ENCODE data around the gene CKAP2L.

Gene CKAP2L

GRCh38 chr2:112793449-112793978 is 29.1 kb upstream of the CKAP2L start:
- in situ Hi-C loops (cut with HindIII; ENCODE audit: low sequenced_read_pairs), result no loop called here

GRCh38 chr2:112792419-112792818 is 28.0 kb upstream of the CKAP2L start:
- in situ Hi-C loops (cut with HindIII; ENCODE audit: low sequenced_read_pairs), result no loop called here

GRCh38 chr2:112791693-112792230 is 27.4 kb upstream of the CKAP2L start:
- in situ Hi-C loops (cut with HindIII; ENCODE audit: low sequenced_read_pairs), result no loop called here

GRCh38 chr2:112791019-112791418 is 26.6 kb upstream of the CKAP2L start:
- in situ Hi-C loops (cut with HindIII; ENCODE audit: low sequenced_read_pairs), result no loop called here

DNA sequence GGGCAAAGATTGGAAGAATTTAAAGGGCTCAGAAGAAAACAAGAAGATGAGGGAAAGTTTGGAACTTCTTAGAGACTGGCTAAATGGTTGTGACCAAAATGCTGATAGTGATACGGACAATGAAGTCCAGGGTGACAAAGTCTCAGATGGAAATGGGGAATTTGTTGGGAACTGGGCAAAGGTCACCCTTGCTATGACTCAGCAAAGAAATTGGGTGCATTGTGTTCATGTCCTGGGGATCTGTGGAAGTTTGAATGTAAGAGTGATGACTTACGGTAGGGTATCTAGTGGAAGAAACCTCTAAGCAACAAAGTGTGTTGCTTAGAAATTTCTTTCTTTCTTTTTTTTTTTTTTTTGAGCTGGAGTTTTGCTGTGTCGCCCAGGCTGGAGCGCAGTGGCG is 25.9 kb upstream of the CKAP2L start:
- in situ Hi-C loops (cut with HindIII; ENCODE audit: low sequenced_read_pairs), result no loop called here

GRCh38 chr2:112789186-112789585 is 24.8 kb upstream of the CKAP2L start:
- in situ Hi-C loops (cut with HindIII; ENCODE audit: low sequenced_read_pairs), result no loop called here

DNA sequence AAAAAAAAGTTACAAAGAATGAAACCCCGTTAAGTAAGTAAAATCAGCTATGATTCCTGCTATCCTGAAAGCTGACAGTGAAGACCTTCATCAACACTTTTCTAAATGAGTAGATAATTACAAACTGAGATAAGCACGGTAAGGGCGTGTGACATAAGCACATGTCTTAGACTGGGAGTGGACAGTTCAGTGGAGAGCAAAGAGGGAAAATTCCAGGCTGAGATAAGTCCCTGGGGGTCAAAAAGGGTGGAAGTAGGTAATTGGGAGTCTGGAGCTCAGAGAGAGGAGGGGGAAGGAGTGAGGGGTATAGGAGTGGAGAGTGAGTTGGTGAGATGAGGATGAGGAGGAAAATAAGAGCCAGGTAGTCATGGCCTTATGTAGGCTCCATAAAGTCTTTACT is 24.2 kb upstream of the CKAP2L start:
- in situ Hi-C loops (cut with HindIII; ENCODE audit: low sequenced_read_pairs), result no loop called here

DNA sequence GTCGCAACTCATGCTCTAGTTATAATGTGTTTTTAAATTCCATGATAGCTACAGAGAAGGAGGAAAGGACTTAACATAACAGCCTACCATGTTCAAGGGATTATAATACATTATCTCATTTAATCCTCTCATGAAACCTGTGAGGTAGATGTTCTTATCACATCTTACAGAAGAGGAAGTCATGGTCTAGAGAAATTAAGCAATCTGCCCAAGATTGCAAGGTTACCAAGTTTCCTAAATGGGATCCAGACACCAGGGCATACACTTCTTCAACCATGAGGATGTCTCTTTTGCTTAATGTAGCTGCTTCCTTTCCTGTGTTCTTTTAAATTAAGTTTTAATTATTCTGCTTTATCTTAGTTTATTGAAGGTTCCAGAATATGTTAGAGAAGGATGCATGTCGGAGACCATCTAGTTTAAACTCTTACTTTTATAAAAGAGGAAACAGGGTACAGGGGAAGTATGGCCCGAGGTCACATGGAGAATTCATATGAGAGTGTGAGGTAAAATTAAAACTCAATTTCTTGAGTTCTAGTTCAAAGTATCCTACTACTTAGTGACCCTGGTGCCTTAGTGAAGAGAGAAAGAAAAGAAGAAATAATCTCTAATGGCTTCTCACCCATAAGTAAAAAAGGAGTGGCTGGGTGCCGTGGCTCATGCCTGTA is 23.5 kb upstream of the CKAP2L start:
- in situ Hi-C loops (cut with HindIII; ENCODE audit: low sequenced_read_pairs), result no loop called here

GRCh38 chr2:112787294-112787693 is 22.9 kb upstream of the CKAP2L start:
- in situ Hi-C loops (cut with HindIII; ENCODE audit: low sequenced_read_pairs), result no loop called here

- in situ Hi-C loops (cut with HindIII; ENCODE audit: low sequenced_read_pairs), result no loop called here
Measured at GRCh38 chr2:112784199-112785189, 20.1 kb upstream of the CKAP2L start, which contains the start of gene IL1A. TSS of gene IL1A (minus strand) at chr2:112784493. CDS start at chr2:112783770, 723 bp downstream.

DNA sequence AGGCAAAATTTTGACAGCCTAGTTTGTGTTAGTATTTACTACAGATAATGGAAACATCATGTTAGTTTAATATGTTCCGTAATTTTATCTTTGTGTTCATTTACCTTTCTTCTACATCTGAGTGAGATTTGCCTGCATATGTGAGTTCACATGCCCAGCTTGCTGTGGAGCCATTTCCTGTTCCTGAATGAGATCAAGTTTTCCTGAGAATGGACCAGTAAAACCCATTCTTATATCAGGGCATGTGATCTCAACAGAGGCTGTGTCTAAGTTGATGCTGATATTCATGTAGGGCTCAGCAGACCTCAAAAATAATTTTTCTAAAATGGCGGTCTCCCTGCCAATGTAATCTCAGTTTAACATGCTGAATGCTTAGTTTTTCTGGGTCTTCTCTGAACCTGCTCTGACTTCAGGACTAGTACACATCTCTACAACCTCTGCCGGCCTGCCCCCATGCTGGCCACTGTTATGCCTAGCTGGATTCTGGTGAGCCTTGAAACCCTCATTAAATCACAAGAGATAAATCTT is 18.8 kb upstream of the CKAP2L start:
- in situ Hi-C loops (cut with HindIII; ENCODE audit: low sequenced_read_pairs), result no loop called here

DNA sequence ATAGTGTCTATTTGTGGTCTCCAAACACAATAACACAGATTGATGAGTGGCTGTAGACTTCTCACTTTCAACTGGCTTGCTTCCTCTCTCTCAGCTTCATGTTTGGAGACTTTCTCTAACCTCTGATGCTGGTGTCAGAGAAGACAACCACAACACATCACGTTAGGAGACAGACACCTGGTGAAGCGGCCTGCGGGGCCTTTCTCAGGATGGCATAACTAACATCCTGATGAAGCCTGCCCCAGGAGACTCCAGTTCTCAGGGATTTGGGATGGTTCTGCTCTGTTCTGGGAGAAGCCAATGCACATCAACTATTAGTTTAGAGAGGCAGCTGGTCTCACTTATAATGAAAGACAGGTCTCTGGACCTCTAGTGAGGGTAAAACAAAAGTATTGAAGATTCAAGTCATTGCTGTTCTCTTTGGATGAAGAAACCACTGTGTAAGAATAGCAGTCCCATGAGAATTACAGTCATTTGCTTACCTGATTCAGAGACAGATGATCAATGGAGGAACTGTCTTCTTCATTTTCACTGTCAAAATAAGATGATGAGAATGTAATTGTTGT is 17.9 kb upstream of the CKAP2L start:
- in situ Hi-C loops (cut with HindIII; ENCODE audit: low sequenced_read_pairs), result no loop called here

DNA sequence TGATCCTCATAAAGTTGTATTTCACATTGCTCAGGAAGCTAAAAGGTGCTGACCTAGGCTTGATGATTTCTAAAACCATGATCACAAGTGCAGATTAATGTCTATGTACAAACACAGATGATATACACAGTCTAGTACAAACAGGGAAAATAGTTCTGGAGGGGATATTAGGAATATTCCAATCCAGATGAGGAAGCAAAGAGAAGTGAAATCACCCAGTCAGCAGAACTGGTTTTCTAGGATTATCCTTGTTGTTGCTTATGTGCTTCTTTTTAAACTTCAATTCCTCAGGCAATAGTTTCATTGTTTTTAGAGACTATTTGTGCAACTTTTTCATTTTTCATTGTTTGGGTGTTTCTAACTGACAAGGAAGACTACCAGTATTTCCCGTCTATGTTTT is 15.2 kb upstream of the CKAP2L start:
- in situ Hi-C loops (cut with HindIII; ENCODE audit: low sequenced_read_pairs), result no loop called here

GRCh38 chr2:112777036-112777435 is 12.6 kb upstream of the CKAP2L start:
- in situ Hi-C loops (cut with HindIII; ENCODE audit: low sequenced_read_pairs), result no loop called here

- in situ Hi-C loops (cut with HindIII; ENCODE audit: low sequenced_read_pairs), result no loop called here
Measured at GRCh38 chr2:112776113-112776512, 11.7 kb upstream of the CKAP2L start.

DNA sequence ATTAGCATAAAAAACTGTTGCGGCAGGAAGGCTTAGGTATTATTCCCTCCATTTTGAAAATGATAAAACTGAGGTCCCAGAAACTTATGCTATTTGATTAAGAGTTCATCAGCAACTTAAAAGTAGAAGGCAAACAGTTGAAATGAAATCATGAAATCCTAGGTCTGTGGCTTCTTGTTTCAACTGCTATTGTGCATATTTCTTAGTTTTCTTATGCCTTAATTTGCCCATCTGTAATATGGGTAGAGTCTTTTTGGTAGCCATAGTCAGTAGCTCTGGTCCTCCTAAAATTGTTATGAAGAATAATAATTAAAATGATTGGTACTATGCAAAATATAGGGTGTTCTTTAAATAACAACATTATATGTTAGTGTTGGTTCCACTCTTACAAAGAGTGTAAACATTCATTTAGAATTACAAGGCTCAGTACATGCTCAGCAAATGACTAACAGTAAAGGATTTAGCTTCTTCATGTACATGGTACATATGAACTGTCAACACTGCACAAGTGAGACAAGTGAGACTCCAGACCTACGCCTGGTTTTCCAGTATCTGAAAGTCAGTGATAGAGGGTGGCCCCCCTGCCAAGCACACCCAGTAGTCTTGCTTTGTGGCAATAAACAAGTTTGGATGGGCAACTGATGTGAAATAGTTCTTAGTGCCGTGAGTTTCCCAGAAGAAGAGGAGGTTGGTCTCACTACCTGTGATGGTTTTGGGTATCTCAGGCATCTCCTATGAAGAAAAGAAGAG is 10.3 kb upstream of the CKAP2L start:
- in situ Hi-C loops (cut with HindIII; ENCODE audit: low sequenced_read_pairs), result no loop called here

- in situ Hi-C loops (cut with HindIII; ENCODE audit: low sequenced_read_pairs), result no loop called here
Measured at GRCh38 chr2:112773556-112773955, 9.1 kb upstream of the CKAP2L start.

DNA sequence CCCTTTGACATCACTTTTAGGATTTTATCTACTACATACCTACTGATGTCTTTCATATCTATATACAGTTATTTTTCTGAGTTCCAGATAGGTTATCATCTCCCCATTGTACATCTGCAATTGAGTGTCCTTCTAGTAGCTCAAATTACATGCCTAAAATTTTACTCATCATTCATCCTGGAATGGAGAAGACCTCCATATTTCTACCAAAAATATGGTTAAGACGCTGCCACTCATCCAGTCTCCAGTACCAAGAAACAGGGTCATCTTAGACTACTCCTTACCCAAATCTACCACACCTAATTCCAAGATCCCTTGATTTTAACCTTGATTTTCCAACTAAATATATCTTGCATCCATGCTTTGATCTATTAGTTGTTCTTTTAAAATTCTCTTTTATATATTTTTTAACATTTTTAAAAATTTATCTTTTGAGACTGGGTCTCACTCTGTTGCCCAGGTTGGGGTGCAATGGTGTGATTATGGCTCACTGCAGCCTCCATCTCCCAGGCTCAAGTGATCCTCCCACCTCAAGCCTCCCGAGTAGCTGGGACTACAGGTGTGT is 8.6 kb upstream of the CKAP2L start:
- in situ Hi-C loops (cut with HindIII; ENCODE audit: low sequenced_read_pairs), result no loop called here

DNA sequence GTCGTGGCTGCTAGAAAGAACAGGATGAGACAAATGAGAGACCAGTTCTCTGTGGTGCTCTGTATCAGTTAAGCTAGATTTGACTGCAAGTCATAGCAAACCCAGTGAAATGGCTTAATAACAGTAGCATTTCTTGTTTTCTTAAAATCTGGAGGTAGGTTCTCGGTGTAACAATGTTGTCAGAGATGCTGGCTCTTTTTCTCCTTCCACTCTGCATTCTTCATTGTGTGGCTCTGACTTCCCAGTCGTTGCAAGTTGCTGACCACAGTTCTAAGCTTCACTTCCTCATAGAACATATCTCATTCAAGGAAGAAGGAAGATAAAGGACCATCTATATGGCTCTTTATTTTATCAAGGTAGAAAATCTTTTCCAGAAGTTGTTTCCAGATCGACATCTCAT is 7.9 kb upstream of the CKAP2L start:
- in situ Hi-C loops (cut with HindIII; ENCODE audit: low sequenced_read_pairs), result no loop called here

- in situ Hi-C loops (cut with HindIII; ENCODE audit: low sequenced_read_pairs), result no loop called here
Measured at GRCh38 chr2:112768432-112768831, 4.0 kb upstream of the CKAP2L start.

Measured in DLD1 (cell line).